Nephron (organoid): Measurements from ENCODE around the gene TNS3.
A peak's percentile ranks its signal among the peaks of the same experiment; 100 is the strongest.

Experiments
- H3K27ac Mint-ChIP-seq, 3 experiments: 2 replicates each; pipeline ENCODE4 v1.8.0; 2020; ENCODE audit warnings: mixed read lengths in 3 of 3, mild to moderate bottlenecking in 2 of 3, moderate library complexity in 1 of 3
- H3K27me3 Mint-ChIP-seq: 2 replicates; pipeline ENCODE4 v1.8.0; 2021; ENCODE audit warnings: low read depth, mild to moderate bottlenecking, moderate library complexity, mixed read lengths
- H3K36me3 Mint-ChIP-seq: 2 replicates; pipeline ENCODE4 v1.8.0; 2020; ENCODE audit warnings: low read depth, mixed read lengths
- H3K4me1 Mint-ChIP-seq: 2 replicates; pipeline ENCODE4 v1.8.0; 2020; ENCODE audit warnings: mixed read lengths
- H3K4me3 Mint-ChIP-seq, 3 experiments: 2 replicates each; pipeline ENCODE4 v1.8.0; 2020; ENCODE audit warnings: mild to moderate bottlenecking in 3 of 3, mixed read lengths in 3 of 3, moderate library complexity in 2 of 3
- H3K9me3 Mint-ChIP-seq: 2 replicates; pipeline ENCODE4 v1.8.0; 2020; ENCODE audit warnings: mixed read lengths
- CTCF ChIP-seq, 3 experiments: fragments of 200-600 bp; sonication (generic); IDR thresholded peaks; one replicate each; pipeline ENCODE4 v1.5.0; 2021; ENCODE audit warnings: antibody characterized with exemption in 3 of 3; ENCODE audit not compliant: unreplicated experiment in 3 of 3

Gene TNS3

GRCh38 chr7:47576866-47577306 is 5.0 kb downstream of the TNS3 start:
- no peak for TF ChIP-seq CTCF (IDR thresholded peaks at IDR 0.05; ENCODE audit: unreplicated experiment in 3 of 3)
- H3K27me3 Mint-ChIP-seq = peaks cover 4% of the 10 kb centered on the region
- H3K4me1 Mint-ChIP-seq = peaks cover 84% of the 10 kb centered on the region
- H3K36me3 Mint-ChIP-seq = peaks cover 11% of the 10 kb centered on the region
- H3K9me3 Mint-ChIP-seq = no peaks in the 10 kb centered on the region
- peak overlapping the region; percentile 91 to 100 (median 96) for H3K27ac Mint-ChIP-seq
- peak overlapping the region; percentile 25 to 35 (median 32) for H3K4me3 Mint-ChIP-seq

GRCh38 chr7:47576031-47576865 is 5.7 kb downstream of the TNS3 start:
- H3K9me3 Mint-ChIP-seq = no peaks in the 10 kb centered on the region
- peaks cover 11% of the 10 kb centered on the region for H3K36me3 Mint-ChIP-seq
- no peak for TF ChIP-seq CTCF (IDR thresholded peaks at IDR 0.05; ENCODE audit: unreplicated experiment in 3 of 3)

GRCh38 chr7:47574482-47575329 is 7.2 kb downstream of the TNS3 start:
- Mint-ChIP-seq H3K4me1 (peaks cover 87% of the 10 kb centered on the region), H3K36me3 (peaks cover 16% of the 10 kb centered on the region), H3K4me3 (peak overlapping the region; percentile 21 to 48 (median 35)), H3K27ac (peak overlapping the region; percentile 96 to 100 (median 96)), H3K27me3 (peaks cover 3% of the 10 kb centered on the region), H3K9me3 (no peaks in the 10 kb centered on the region)
- TF ChIP-seq CTCF (IDR thresholded peaks at IDR 0.05; ENCODE audit: unreplicated experiment in 3 of 3) = no peak

More at GRCh38 chr7:47576031-47576865, 5.7 kb downstream of the TNS3 start:
- H3K4me1 Mint-ChIP-seq = peaks cover 90% of the 10 kb centered on the region
- peaks cover 4% of the 10 kb centered on the region for H3K27me3 Mint-ChIP-seq
- peak overlapping the region; percentile 25 to 35 (median 32) for H3K4me3 Mint-ChIP-seq
- H3K27ac Mint-ChIP-seq = peak overlapping the region; percentile 91 to 100 (median 96)

GRCh38 chr7:47573758-47574481 is 8.0 kb downstream of the TNS3 start:
- Mint-ChIP-seq H3K4me1 (peaks cover 84% of the 10 kb centered on the region), H3K9me3 (no peaks in the 10 kb centered on the region), H3K4me3 (peak overlapping the region; percentile 33 to 48 (median 35)), H3K36me3 (peaks cover 17% of the 10 kb centered on the region), H3K27ac (peak overlapping the region; percentile 96 to 100 (median 96)), H3K27me3 (no peaks in the 10 kb centered on the region)
- no peak for TF ChIP-seq CTCF (IDR thresholded peaks at IDR 0.05; ENCODE audit: unreplicated experiment in 3 of 3)

GRCh38 chr7:47572939-47573757 is 8.8 kb downstream of the TNS3 start:
- TF ChIP-seq CTCF (IDR thresholded peaks at IDR 0.05; ENCODE audit: unreplicated experiment in 3 of 3) = no peak
- Mint-ChIP-seq H3K4me1 (peaks cover 85% of the 10 kb centered on the region), H3K36me3 (peaks cover 22% of the 10 kb centered on the region), H3K27me3 (no peaks in the 10 kb centered on the region), H3K4me3 (peak overlapping the region; percentile 17 to 48 (median 33)), H3K27ac (peak overlapping the region; percentile 96 to 100 (median 96)), H3K9me3 (no peaks in the 10 kb centered on the region)
